Adrenal gland (tissue), 19 donors: Measurements from ENCODE around the gene ARHGAP4. TPM values are rescaled to one million over a fixed set of nuclear protein-coding genes. Genes with fewer than 3 reads are reported as not detected.

Source experiments
- DNase-seq, 7 donors: peaks; one replicate each; pipeline ENCODE4 v3.0.0-alpha.2; 2019 to 2020
- H3K27ac ChIP-seq, 5 donors: fragments of 200-600 bp; sonication (generic) in 4 of 5; 1 replicate in 3 of 5; 2 replicates in 2 of 5; pipeline versions ENCODE4 v1.5.1 to v1.8.0; 2016 to 2020; ENCODE audit warnings: mild to moderate bottlenecking in 1 of 5
- H3K27me3 ChIP-seq: fragments of 200-600 bp; 2 replicates; pipeline ENCODE4 v1.8.0; 2021
- H3K36me3 ChIP-seq, 2 donors: fragments of 200-600 bp; replicated peaks in 1 of 2; 1 replicate in 1 of 2; 2 replicates in 1 of 2; pipeline versions ENCODE4 v1.5.1 to v1.8.0; 2018 to 2022
- H3K4me1 ChIP-seq, 2 donors: fragments of 200-600 bp; replicated peaks in 1 of 2; 1 replicate in 1 of 2; 2 replicates in 1 of 2; pipeline versions ENCODE4 v1.5.1 to v1.8.0; 2018 to 2021
- H3K4me3 ChIP-seq, 4 donors: fragments of 200-600 bp; sonication (generic) in 3 of 4; one replicate each; pipeline ENCODE4 v1.5.1; 2016 to 2018
- H3K9me3 ChIP-seq, 3 donors: fragments of 200-600 bp; sonication (generic) in 1 of 3; replicated peaks in 1 of 3; 1 replicate in 2 of 3; 2 replicates in 1 of 3; pipeline versions ENCODE4 v1.5.1 to v1.8.0; 2016 to 2021
- CTCF ChIP-seq, 6 experiments: fragments of 450-650 bp in 4 of 6; fragments of 200-600 bp in 2 of 6; sonication (generic) in 1 of 6; IDR thresholded peaks; 1 replicate in 5 of 6; 2 replicates in 1 of 6; pipeline versions ENCODE4 v1.5.1 to v1.8.0; 2016 to 2021; ENCODE audit warnings: antibody characterized with exemption in 6 of 6, mild to moderate bottlenecking in 2 of 6, moderate library complexity in 1 of 6
- POLR2A ChIP-seq, 2 donors: fragments of 450-650 bp; IDR thresholded peaks; one replicate each; pipeline ENCODE4 v1.6.1; 2017; ENCODE audit warnings: antibody characterized with exemption in 2 of 2, mild to moderate bottlenecking in 2 of 2, moderate library complexity in 1 of 2
- WGBS, 4 donors: extraction: QIAGEN DNeasy Blood & Tissue Kit in 2 of 4; methylation state at CpG; one replicate each; pipeline versions ENCODE4 v1.1.5 to v1.1.7; 2013 to 2017; 5-methylcytosine and 5-hydroxymethylcytosine counted together
- intact Hi-C, 2 donors: fragments of 100-400 bp; cut with DNase I; formaldehyde crosslinking; loops; one replicate each; pipeline versions ENCODE4 v1.14.1 to v1.15.0; 2022 to 2023
- long read RNA-seq, 10 donors: library from polyadenylated mRNA in 3 of 10; unstranded in 2 of 10; stranded (forward) in 1 of 10; transcript quantifications; one replicate each; pipeline ENCODE4 v2.0.0 and lab custom pipeline, GENCODE V29; 2021 to 2026
- polyA plus RNA-seq, 3 donors: library from polyadenylated mRNA; stranded (reverse); fragments of 200-250 nt in 2 of 3; fragments of 350-450 nt in 1 of 3; fragmentation: Illumina TruSeq in 1 of 3; extraction: RNeasy Lipid Tissue Mini Kit (QIAGEN cat#74804) in 1 of 3; gene quantifications; one replicate each; pipeline ENCODE4 v1.2.3, GENCODE V29; 2013 to 2014
- total RNA-seq, 9 donors: library from RNA; depleted of rRNA in 4 of 9; stranded (reverse); fragments of >200 nt in 4 of 9; fragments of 120-200 nt in 1 of 9; fragmentation: NEBNext Ultra II Directional in 1 of 9; extraction: Animal tissue kit (Norgen Biotek cat#: 25700) in 1 of 9; gene quantifications; one replicate each; pipeline versions ENCODE4 v1.1.0 to v1.2.4, GENCODE V29; 2013 to 2023
- donor health status: healthy with polysubstance abuse.
- donor health status: Bipolar disorder and iron deficiency.
- donor health status: DM: yes; HTN: yes; CAD: no.
- donor health status: DM: no; HTN: no; CAD: no.
- donor health status: DM: no; HTN: no; CAD: no.
- donor health status: DM: yes; HTN: yes; CAD: no.

Gene ARHGAP4
- total RNA-seq (10 to 100 TPM; 22.4 to 67.8 (median 45.0) TPM), polyA plus RNA-seq (100 to 1,000 TPM in 2 of 3 donors, 1 to 10 TPM in 1; 1.5 to 316 (median 118) TPM)
- long read RNA-seq, donor 1, partial matches to known transcripts, result 0 of 2 reads
- long read RNA-seq, donor 1, other reads (novel, unspliced or antisense), result 0 of 2 reads
- long read RNA-seq, donor 2, result 0 reads
- long read RNA-seq, donor 3, result 0 reads
- long read RNA-seq, donor 4, partial matches to known transcripts, result 8 of 15 reads
- long read RNA-seq, donor 4, other reads (novel, unspliced or antisense), result 3 of 15 reads
- long read RNA-seq, donor 5, transcript ARHGAP4-201 (22 exons, 3,235 nt), result major isoform, 40 of 86 reads
- long read RNA-seq, donor 5, partial matches to known transcripts, result 16 of 86 reads
- long read RNA-seq, donor 5, other reads (novel, unspliced or antisense), result 25 of 86 reads
- long read RNA-seq, donor 6, transcript ARHGAP4-201 (22 exons, 3,235 nt), result major isoform, 5 of 11 reads
- long read RNA-seq, donor 6, partial matches to known transcripts, result 4 of 11 reads
- long read RNA-seq, donor 6, other reads (novel, unspliced or antisense), result 2 of 11 reads
- long read RNA-seq, donor 7, partial matches to known transcripts, result 0 of 1 reads
- long read RNA-seq, donor 7, other reads (novel, unspliced or antisense), result 0 of 1 reads
- long read RNA-seq, donor 8, partial matches to known transcripts, result 0 of 2 reads
- long read RNA-seq, donor 8, other reads (novel, unspliced or antisense), result 0 of 2 reads
- long read RNA-seq, donor 9, partial matches to known transcripts, result 0 of 2 reads
- long read RNA-seq, donor 9, other reads (novel, unspliced or antisense), result 0 of 2 reads
- long read RNA-seq, donor 10, partial matches to known transcripts, result 0 of 2 reads
- long read RNA-seq, donor 10, other reads (novel, unspliced or antisense), result 0 of 2 reads

GRCh38 chrX:153925739-153926551 lies at the start of gene ARHGAP4:
TSS of gene ARHGAP4 (minus strand) at chrX:153926264. CDS start at chrX:153926202, 62 bp downstream.
- 10 to 38% (median 26%) methylated on average over 17 to 56 of the region's 59 CpGs; no CpG with 5 or more reads in 1 of the 4 donors for WGBS, 4 donors
- no peak for DNase-seq
- intact Hi-C loops, result no loop called here
- TF ChIP-seq POLR2A (IDR thresholded peaks at IDR 0.05) (no peak), CTCF (IDR thresholded peaks at IDR 0.05) (peak in 1 of 6 experiments; percentile 0)
- Histone ChIP-seq H3K36me3 (peaks cover 0 to 11% of the 10 kb centered on the region in 2 donors), H3K9me3 (no peaks in the 10 kb centered on the region), H3K4me3 (peak within 1 kb of the TSS in 1 of 4 donors; percentile 64), H3K27me3 (no peaks in the 10 kb centered on the region), H3K27ac (peak within 1 kb of the TSS; percentile 86 to 98 (median 95)), H3K4me1 (peaks cover 13 to 45% of the 10 kb centered on the region in 2 donors)

GRCh38 chrX:153974726-153975286 lies 48.7 kb upstream of the ARHGAP4 start:
- Histone ChIP-seq H3K27me3 (no peaks in the 10 kb centered on the region), H3K4me1 (peaks cover 12 to 18% of the 10 kb centered on the region in 2 donors), H3K9me3 (no peaks in the 10 kb centered on the region), H3K4me3 (no peak overlapping the region), H3K27ac (peak overlapping the region in 3 of 5 donors; percentile 38 to 98 (median 98)), H3K36me3 (no peaks in the 10 kb centered on the region)
- TF ChIP-seq POLR2A (IDR thresholded peaks at IDR 0.05) (no peak), CTCF (IDR thresholded peaks at IDR 0.05) (no peak)
- no peak for DNase-seq
- intact Hi-C loops, result no loop called here
- 64 to 74% (median 67%) methylated on average over 2 to 3 of the region's 3 CpGs for WGBS, 4 donors

GRCh38 chrX:153974003-153974725 lies 48.1 kb upstream of the ARHGAP4 start:
- Histone ChIP-seq H3K36me3 (no peaks in the 10 kb centered on the region), H3K4me1 (peaks cover 12 to 22% of the 10 kb centered on the region in 2 donors), H3K27ac (peak overlapping the region; percentile 79 to 99 (median 98)), H3K27me3 (no peaks in the 10 kb centered on the region), H3K4me3 (peak overlapping the region in 1 of 4 donors; percentile 73), H3K9me3 (no peaks in the 10 kb centered on the region)
- intact Hi-C loops, result no loop called here
- peak in 3 of 7 donors; percentile 25 to 50 (median 36) for DNase-seq
- 66 to 72% (median 69%) methylated on average over 9 to 14 of the region's 14 CpGs for WGBS, 4 donors
- no peak for TF ChIP-seq POLR2A (IDR thresholded peaks at IDR 0.05)
- no peak for TF ChIP-seq CTCF (IDR thresholded peaks at IDR 0.05)
